NCI-H2196 treated with DMSO at 0.1 percent for 48 hours (cell line): ENCODE results near the gene PRSS1.
"Not testable (repeated sequence)": the region's sequence is repeated elsewhere in the genome, so short reads cannot be mapped to it uniquely, and the experiment has no call there.

Experiments used
- DNase-seq: peaks from one replicate; lab custom pipeline; 2025; ENCODE audit not compliant: unreplicated experiment; lab: John Stamatoyannopoulos, UW

The PRSS1 gene

GRCh38 chr7:142773230-142773629 lies 24.0 kb downstream of the PRSS1 start:
- no peak for DNase-seq

GRCh38 chr7:142773937-142774744 lies 24.9 kb downstream of the PRSS1 start:
- DNase-seq, result no peak

- DNase-seq, result no peak
Measured at GRCh38 chr7:142774826-142775225, 25.6 kb downstream of the PRSS1 start.

GRCh38 chr7:142775351-142776115 lies 26.3 kb downstream of the PRSS1 start:
- not testable (repeated sequence) for DNase-seq

GRCh38 chr7:142776206-142776844 lies 27.1 kb downstream of the PRSS1 start:
- no peak for DNase-seq

DNA sequence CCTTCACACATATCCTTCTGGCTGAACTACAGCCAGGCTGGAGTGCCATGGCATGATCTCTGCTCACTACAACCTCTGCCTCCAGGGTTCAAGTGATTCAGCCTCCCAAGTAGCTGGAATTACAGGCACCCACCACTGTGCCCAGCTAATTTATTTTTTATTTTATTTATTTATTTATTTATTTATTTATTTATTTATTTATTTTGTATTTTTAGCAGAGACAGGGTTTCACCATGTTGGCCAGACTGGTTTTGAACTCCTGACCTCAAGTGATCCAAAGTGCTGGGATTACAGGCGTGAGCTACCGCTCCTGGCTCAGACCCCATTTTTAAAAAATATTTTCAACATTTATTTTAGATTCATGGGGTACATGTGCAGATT lies 27.6 kb downstream of the PRSS1 start:
- not testable (repeated sequence) for DNase-seq

DNA sequence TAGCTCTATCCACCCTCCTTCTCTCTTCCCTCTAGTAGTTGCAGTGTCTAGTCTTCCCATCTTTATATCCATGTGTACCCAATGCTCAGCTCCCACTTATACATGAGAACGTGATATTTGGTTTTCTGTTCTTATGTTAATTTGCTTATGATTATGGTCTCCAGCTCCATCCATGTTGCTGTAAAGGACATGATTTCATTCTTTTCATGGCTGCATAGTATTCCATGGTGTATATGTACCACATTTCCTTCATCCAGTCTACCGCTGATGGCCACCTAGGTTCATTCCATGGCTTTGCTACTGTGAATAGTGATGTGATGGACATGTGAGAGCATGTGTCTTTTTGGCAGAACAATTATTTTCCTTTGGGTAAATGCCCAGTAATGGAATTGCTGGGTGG lies 28.0 kb downstream of the PRSS1 start:
- DNase-seq, result no peak

DNA sequence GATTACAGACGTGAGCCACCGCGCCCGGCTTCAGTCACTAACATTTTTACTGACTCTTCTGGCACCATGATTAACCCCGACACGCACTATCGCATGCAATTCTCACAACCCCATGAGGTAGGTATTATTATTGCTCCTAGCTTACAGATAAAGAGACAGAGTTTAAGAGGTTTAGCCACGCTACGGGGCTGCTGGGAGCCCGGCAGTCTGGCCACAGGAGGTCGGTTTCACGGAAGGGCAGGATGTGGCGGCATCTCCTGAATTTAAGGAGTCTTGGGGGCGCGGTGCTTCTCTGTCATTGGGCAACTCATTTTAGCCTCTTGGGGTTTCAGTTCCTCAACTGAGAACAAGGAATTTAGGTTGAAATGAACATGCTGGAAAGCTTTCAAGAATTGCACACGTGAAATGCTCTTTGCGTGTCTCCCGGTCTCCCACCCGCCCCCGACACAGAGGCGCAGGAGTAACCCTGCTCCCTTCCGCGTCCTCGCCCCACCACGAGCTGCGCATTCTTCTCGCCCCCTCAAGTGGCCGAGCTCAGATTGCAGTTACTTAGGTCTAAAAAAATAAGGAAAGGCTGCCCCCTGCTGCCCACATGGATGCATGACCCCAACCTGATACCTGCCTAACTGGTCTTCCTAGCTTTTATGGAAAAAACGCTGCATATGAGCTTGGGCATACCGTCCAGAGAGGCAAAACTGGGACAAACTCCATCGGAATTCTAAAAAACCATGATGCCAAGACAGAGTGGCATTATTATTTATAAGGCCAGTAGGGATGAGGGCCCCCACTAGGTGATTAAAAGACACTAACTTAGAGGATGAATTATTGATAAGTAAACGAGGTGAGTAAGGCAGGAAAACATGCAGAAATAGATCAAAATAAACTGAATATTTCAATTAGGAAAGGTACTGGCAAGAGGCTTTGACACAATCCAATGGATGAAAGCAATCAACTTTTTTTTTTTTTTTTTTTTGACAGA lies 33.9 kb downstream of the PRSS1 start:
- DNase-seq, result peak; percentile 27

GRCh38 chr7:142784096-142784495 lies 34.8 kb downstream of the PRSS1 start:
- no peak for DNase-seq

DNA sequence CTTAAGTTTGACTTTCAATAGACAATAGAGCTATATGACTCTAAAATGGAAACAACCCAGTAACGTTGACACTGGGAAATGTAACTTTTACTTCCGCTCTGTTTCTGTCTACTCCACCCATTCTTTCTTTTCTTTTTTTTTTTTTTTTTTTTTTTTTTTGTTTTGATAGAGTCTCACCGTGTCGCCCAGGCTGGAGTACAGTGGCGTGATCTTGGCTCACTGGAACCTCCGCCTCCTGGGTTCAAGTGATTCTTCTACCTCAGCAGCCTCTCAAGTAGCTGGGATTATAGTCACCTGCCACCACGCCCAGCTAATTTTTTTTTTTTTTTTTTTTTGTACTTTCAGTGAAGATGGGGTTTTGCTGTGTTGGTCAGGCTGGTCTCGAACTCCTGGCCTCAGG lies 35.4 kb downstream of the PRSS1 start:
- no peak for DNase-seq

DNA sequence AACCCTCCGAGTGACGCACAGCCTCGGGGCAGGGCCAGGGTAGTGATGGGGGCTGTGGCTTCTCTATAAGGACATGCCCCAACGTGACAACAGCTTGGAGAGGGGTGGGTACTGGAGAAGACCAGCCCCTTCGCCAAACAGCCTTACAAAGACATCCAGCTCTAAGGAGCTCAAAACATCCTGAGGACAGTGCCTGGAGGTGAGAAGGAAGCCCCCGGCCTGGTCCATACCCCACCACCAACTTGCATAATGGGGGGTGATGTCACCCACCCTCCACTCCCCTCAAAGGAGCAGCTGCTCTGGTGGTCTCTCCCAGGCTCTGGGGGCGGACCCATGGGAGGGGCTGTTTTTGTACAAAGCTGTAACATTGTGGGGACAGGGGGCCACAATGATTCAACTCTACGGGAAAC lies 36.6 kb downstream of the PRSS1 start:
- no peak for DNase-seq

DNA sequence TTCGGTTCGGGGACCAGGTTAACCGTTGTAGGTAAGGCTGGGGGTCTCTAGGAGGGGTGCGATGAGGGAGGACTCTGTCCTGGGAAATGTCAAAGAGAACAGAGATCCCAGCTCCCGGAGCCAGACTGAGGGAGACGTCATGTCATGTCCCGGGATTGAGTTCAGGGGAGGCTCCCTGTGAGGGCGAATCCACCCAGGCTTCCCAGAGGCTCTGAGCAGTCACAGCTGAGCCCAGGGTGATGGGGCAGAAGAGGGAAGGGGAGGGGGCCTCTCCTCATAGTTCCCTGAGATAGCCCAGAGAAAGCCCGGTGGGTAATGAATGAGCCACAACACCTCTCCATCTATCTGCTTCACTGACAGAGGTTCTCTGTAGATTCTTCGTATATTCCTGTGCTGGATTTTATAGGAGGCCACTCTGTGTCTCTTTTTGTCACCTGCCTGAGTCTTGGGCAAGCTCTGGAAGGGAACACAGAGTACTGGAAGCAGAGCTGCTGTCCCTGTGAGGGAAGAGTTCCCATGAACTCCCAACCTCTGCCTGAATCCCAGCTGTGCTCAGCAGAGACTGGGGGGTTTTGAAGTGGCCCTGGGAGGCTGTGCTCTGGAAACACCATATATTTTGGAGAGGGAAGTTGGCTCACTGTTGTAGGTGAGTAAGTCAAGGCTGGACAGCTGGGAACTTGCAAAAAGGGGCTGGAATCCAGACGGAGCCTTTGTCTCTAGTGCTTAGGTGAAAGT lies 37.9 kb downstream of the PRSS1 start:
- no peak for DNase-seq

DNA sequence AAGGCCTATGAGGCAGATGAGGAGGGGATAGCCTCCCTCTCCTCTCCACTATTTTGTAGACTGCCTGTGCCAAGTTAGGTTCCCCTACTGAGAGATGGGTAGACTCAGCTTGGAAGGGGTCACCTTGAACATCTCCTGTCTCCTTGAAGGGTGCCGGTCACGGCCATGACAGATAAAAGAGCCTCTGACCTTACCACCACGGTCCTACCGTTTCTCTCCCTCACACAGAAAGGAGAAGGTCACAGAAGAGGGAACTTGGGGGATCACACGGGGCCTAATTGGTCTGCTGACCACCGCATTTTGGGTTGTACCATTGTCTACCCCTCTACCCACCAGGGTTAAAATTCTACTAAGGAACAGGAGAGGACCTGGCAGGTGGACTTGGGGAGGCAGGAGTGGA lies 38.5 kb downstream of the PRSS1 start:
- DNase-seq, result no peak

- no peak for DNase-seq
Measured at GRCh38 chr7:142788303-142789289, 39.3 kb downstream of the PRSS1 start.

GRCh38 chr7:142789441-142789840 lies 40.2 kb downstream of the PRSS1 start:
- no peak for DNase-seq

DNA sequence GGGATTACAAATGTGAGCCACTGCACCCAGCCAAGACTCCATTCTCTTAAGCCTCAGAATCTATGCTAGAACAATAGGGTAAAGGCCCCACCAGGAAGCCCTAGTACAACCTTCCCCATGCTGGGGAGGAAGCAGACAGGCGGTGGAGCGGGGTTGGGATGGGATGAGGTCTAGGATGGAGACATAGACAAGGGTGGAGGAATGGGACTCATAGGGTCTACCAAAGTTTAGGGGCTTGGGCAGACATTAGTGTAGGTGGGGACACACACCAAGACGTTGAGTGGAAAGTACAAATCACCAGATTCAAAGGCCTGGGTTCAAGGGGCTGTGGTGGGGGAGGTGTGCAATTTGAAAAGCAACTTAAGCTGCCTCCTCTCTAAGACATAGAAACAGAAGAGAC lies 40.8 kb downstream of the PRSS1 start:
- no peak for DNase-seq

DNA sequence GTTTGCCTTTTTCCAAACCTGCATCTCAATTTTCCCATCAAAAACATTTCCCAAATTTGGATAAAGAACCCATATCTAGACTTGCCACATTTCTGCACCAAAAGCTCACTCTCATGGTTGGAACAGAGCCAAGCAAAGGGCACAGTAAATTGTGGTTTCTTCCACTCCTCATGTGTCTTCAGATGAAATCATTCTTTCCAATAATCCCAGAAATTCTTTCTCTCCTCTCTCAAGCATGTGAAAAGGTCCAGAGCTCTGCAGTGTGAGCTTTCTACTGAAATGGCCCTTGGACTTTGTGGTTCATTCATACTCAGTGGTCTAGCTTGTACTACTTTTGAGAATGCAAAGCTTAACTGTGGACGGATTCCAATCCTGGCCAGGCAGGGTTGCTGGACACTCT lies 41.3 kb downstream of the PRSS1 start:
- DNase-seq, result no peak

- DNase-seq, result no peak
Measured at GRCh38 chr7:142791502-142791901, 42.2 kb downstream of the PRSS1 start.

- no peak for DNase-seq
Measured at GRCh38 chr7:142792129-142792528, 42.9 kb downstream of the PRSS1 start.
